DMS114 treated with DMSO at 0.1 percent for 48 hours (cell line): ENCODE results near the gene PCGF2.
A peak's percentile ranks its signal among the peaks of the same experiment; 100 is the strongest.

Experiments
- DNase-seq: peaks from one replicate; lab custom pipeline; 2025; ENCODE audit not compliant: unreplicated experiment; lab: John Stamatoyannopoulos, UW

Gene PCGF2

DNA sequence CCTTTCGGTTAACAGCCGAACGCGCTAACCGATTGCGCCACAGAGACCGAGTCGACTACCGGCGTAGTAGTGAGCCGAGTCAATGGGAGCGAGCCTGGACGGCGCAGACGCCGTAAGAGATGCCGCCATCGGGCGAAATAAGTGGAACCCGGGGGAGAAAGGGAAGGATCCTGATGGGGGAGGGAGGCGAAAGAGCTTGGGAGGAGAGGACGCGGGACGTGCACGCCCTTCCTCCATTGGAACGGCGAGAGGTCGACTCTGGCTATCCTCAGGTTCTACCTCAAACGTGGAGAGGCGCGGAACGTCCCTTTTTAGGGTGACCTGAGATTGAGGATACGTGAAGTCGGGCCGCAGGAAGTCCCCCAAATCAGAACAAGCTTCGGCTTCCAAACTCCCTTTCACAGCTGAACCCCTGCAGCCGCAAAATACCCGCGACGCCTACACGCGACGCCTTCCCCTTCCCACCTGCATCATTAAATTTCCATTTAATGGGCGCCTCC, 3.7 kb upstream of the PCGF2 start:
- DNase-seq, result peak; percentile 75

DNA sequence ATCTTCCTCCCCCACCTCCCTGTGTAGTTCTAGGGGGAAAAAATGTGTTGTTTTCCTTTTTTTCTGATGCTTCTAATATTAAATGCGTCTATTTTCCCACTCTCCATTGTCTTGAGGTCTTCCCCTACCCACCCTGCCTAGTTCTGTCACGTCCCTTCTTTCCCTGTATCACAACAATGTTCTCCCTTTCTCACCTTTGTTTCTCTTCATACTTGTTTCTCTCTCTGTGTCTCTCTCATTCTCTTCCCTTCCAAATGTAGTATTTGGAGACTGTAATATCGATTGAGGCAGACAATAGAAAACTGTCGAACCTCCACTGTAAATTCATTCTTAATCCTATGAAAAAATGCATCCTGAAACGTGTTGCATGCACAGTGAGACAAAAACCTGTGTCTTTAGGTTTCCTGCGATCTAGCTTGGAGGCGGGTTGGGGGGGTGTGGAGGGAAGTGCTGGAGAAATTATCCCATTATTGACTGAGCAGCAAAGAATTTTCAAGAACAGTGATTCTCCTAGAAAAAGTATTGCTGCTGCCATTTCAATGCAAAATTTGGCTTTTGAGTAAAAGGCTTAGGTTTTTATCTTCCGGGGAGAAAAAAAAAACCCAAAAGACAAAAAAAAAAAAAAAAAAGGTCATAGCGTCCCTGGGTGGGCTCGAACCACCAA, 3.1 kb upstream of the PCGF2 start:
- DNase-seq, result peak; percentile 56

DNA sequence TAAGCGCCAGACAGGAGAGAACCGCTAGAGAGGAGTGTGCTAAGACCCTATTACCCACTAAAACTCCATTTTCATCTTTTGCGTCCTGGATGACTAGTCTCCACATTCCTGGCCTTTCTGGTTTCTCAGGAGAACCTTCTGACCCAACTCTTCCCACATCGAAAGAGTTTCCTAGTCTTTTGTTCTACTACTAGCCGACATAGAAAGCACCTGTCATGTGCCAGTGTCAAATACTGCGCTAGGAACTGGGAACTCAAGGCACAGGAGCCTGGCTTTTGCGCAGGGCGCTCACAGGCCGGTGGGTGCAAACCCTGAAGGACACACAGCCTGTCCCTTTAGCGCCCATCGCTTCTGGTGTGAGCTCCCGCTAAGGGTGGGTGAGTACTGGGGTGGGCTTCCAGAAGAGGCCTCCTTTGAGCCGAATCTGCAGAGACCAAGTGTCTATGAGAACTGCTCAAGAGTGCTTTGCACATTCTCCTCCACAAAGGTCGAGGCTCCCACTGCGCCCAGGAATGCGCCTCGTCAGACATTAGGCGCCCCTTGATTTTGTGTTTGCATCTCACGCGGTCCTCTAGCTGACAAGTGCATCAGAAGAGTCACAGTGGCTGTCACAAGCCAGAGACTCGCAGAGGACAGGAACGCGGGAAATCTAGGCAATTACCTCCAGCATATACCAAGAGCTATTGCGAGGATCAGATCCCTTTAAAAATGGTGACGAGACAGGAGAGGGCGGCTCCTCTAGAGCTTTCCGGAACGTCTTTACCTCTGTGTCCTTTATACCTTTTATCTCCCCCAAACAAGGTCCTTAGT, 2.4 kb upstream of the PCGF2 start:
- DNase-seq, result peak; percentile 49

DNA sequence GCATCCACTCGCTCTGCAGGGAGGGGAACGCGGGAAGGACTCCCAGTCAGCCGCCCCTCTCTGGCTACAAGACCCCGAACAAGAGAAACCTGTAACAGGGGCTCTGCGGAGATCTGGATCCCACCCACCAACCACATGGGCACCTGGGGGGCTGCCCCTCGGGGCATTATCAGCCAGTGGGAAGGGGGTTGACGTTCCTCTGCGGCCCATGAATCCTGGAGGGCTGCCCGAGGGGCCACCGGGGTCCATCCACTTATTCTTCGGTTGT, 1.8 kb upstream of the PCGF2 start:
- DNase-seq, result no peak

DNA sequence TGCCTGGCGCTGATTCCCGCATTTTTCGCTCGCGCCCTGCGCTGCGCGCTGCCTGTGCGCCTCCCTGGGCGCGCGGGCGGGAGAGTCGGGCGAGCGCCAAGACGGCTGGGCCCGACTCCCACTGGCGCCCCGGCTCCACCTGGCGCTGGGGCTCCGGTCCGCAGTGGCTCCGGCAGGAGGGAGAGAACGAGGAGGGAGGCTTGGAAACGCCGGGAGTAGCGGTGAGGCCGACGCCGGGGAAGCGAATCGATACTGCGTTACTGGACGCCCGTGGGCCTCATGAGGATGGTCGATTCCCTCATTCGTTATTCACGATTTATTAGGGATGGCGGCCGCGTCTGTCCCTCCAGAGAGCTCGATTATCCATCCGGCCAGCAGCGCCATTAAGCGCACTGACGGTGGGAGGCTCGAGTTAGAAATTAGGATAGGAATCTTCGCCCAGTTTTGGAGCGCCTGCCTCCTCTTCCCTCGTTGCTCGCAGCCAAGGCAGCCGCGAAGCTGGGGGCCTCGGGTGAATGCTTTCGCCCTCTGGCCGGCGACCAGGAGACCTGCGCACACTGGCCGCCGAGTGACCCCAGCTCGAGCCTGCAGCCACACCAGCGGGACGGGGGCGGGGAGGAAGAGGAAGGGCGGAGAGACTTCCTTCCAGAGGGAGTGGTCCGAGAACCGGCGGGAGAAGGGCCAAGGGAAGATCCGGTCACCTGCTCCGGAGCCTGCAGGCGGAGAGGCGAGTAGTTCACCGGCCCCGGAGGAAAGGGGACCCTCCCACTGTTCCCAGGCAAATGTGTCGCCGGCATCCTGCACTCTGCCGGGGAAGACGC, 1.3 kb upstream of the PCGF2 start:
- peak; percentile 77 for DNase-seq

DNA sequence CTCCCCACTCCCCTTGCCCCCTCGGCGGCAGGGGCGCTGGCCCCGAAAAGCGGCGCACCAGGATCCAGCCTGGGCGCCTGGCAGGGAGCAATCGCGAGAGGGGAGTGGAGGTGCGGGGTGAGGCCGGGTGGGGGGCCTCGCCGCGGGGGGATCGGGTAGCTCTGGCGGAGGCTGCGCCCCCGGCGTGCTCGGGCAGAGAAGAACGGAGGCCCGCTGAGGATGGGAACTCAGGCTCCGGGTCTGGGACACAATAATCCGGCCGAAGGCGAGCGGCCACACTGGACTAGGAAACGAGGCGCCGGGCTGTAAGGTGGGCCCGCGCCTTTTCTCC, 721 bp upstream of the PCGF2 start:
- no peak for DNase-seq

DNA sequence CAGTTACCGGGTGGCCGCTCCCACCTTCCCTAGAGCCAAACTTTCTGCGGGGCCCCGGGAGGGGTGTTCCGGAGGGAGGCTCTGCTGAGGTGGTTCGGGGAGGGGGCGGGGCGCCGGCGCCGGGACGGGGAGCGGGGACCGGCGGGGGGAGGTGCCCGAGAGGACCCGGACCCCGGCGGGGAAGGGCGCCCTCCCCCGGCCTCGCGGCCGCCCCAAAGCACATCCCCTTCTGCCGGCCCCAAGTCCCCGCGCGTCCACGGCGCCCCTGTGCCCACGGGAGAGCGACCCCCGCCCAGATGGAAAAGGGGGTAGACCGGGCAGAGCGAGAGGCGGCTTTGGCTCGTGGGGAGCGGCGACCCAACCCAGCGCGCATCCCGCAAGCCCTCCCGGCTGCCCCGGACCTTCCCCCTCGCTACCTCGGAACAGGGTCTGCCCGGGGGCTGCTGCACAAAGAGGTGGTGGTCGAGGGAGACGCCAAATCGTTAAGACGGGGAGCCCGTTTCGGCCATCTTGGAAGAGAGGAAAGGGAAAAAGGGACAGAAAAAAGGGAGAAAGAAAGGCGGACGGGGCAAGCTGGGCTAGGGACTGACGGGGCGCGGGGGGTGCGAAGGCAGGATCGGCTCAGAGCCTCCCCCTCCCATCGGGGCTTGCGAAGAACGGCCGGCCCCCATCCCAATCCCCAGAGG, 530 bp downstream of the PCGF2 start:
- no peak for DNase-seq

DNA sequence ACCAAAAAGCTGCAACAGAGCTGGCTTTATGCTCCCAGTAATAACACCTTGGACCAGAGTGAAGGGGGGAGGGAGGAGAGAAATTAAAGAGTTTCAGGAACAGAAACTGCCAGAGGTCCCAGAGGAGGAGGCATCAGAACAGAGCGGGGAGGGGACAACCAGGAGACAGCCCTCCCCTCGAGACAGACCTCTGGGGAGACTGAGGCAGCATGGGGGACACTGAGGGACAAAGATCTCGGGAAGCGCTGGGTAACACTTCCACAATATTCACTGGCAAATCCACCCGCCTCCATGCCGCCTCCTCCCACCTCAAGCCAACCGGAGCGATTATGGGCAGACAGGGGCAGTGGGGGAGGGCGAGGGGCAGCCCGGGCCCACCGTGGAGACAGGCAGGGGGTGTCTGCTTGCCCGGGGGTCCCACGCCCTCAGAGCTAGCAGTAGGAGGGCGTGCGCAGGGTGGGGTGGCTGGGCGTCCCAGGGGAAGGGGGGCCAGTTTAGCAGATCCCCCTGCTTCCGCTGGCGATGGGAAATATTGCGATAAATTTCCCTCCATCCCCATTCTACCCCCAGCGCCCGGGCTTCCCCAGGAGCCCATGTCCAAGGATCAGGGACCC, 1.2 kb downstream of the PCGF2 start:
- DNase-seq, result no peak

DNA sequence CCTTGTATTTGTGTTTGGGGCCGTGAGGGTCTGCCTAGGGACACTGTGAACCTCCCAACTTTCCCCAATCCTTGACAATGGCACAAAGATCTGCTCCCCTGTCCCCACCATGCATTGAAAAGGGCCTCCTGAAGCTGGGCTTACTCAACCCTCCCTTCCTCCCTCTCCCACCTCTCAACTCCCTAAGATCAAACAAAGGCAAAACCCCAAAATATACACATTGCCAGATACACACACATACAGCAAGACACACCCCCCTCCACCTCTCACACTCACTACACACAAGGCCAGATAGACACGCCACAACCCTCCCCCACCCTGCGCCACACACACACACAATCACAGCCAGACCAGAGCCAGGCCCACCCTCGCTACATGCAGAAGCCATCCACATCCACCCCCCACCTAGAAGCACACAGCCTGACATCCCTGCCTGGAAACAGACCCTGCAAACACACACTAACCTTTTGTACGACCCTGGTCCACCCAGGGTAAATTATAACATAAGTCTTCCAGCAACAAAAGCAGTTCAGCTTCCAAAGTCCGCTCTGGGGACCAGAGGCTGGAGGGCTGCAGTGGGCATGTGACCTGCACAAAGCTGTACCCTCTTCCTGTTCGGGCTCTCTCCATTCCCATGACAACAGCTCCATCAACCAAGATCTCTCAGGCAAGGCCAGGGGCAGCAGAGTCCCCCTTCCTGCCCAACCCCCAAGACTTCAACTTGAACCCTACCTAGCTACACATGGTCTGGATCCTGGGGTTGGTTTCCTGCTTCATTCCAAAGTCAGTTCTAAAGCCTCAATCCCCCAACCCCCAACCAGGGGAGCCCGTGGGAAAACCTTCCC, 1.9 kb downstream of the PCGF2 start:
- no peak for DNase-seq

DNA sequence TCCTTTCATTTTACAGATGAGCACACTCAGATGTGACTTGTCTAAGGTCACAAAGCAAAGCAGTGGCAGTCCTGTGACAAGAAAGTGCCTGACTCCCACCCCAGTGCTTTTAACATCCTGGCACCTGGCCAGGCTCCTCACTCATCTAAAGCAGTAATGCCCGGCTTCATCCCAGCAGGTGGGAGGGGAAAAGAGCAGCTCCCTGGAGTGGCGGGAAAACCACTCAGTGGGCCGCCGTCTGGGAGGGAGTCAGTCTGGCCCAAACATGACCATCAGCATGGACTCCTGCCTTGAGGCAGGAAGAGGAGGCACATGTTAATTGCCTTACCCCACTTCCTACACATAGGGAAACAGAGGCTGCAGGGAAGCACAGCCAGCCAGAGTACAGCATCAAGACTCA, 2.6 kb downstream of the PCGF2 start:
- no peak for DNase-seq

DNA sequence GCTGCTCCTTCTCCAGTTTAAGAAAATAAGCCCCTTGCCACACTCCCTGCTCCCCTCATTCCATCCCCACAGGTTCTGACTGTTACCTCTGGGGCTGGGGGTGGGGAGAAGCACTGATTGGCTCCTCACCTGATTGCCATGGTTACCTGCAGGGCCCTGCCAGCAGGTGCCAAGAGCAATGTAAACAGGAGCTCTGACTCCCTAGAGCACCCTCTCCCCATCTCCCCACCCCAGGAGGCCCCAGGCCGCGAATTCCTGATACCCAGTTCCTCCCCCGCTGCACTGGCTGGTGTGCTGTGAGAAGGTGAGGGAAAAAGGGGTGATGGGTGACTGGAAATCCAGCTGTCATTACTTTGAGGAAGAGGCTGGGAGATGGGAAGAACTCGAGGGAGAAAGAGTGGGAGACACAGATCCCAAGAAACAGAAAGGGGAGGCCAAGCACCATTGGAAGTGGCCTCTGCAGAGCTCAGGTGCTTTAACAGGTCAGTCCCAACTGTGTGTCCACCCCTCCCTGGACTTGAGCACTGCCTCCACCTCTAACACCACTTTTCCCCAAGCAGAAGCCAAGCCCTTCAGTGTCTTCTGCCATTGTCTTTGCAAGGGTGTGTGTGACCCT, 4.5 kb downstream of the PCGF2 start:
- no peak for DNase-seq

DNA sequence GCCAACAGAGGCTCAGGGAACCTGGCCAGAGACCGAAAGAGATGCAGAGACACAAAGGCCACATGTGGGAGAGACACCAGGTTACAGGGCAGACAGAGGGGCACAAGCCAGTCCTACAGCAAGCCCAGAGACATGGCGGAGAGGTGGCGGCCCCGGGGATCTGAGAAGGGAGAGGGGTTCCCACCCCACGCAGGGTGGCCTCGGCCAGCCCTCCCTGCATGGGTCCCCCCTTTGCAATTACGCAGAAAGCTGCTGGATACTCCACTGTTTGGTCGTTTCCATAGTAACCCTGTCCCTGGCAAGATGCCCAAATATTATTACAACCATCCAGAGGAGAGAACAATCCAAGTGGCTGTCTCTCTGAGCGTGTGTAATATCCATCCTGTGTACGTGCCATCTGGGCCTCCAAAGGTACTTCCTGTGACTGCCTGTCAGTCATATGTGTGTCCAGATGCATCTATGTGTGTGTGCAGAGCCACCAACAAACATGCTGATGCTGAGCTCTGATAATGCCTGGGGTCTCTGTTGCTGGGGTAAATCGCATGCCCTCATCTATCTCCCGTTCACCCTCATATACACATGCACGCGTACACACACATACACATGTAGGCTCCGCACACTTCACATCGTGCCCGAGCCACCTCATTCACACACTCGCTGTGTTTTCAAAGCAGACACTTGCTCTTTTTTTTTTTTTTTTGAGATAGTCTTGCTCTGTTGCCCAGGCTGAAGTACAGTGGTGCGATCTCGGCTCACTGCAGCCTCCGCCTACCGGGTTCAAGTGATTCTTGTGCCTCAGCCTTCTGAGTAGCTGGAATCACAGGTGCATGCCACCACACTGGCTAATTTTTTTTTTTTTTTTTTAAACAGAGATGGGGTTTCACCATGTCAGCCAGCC, 5.5 kb downstream of the PCGF2 start:
- DNase-seq, result no peak

DNA sequence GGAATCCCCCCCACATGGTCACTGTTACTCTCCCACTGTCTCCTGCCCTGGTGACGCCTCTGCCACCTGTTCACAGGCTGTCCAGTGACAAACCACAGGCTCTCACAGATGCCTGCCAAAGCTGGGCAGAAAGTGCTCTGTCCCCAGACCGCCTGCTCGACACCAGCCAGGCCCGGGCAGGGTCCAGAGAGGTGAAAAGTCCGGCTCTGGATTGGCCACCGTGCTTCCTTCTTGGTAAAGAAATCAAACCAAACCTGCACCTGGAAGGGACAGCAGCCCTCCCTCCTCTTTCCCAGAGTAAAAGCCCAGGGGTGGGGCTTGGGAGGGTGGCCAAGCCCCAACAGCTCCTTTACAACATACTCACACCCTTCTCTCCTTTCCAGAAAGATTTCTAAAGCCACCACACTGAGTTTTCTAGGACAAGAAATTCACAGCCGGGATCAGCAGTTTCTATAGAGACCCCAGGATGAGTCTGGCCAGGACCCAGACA, 6.2 kb downstream of the PCGF2 start:
- DNase-seq, result no peak

DNA sequence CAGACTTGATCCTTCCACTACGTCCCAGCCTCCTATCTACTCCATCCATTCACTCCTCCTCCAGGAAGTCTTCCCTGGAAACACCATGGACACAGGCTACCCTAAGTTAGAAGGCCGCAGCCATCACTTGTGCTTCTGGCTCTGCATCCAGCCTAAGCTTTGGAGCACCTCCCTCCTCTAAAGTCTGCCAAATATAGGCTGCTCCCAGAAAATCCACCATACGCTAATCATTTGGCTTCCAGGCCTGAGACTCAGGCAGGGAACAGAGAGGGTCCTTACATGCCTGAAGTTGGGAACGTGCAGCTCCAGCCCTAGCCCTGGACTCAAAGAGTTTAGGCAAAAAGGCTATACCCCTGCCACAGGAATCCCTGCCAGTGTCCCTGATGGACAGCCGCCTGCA, 6.7 kb downstream of the PCGF2 start:
- DNase-seq, result no peak

DNA sequence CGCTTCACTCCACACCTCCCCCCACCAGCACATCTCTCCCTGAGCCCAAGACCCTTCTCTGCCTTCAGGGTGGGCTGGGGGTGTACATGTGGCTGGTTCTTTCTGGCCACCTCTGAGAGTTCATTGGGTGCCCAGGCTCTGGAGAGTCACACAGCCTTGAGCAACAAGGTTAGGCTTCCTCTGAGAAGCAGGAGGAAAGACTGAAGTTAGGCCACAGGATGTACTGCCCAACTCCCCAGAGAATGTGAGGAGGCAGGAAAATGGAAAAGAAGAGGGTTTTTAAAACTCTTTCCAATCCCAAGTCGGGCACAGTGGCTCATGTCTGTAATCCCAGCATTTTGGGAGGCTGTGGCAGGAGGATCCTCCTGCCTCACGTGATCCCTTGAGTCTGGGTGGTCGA, 7.3 kb downstream of the PCGF2 start:
- no peak for DNase-seq

DNA sequence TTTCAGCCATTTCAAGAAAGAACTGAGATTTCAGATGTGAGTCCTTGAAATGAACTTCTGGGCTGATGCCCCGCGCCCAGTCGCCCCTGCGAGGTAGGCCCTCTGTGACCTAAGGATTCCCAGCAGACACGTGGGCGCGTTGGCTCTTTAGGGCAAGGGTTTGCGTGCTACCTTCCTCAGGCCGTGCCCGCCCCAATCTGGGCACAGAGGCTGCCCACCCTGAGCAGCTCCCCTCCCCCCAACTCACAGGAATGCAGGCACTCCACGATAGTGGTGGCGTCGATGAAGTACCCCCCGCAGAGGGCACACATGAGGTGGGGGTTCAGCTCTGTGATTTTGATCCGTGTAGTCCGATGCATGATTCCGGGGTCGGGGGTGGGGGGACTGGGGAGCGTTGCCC, 8.1 kb downstream of the PCGF2 start:
- no peak for DNase-seq

DNA sequence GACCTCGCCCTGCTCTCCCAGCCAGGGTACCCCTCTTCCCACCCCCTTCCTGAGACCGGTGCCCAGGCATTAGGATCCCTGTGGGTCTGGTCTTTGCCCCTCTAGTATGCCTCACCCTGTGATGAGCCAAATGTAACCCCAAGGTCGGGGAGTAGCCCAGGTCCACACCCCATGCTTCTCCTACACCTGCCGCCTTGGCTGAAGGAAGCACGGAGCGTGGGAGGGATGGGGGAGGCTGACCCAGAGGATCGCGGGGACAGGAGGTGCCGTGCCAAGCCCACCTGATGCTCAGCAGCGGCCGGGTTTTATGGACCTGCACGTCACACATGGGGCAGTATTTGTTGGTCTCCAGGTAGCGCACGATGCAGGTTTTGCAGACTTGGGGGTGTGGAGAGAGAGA, 8.8 kb downstream of the PCGF2 start:
- DNase-seq, result no peak

DNA sequence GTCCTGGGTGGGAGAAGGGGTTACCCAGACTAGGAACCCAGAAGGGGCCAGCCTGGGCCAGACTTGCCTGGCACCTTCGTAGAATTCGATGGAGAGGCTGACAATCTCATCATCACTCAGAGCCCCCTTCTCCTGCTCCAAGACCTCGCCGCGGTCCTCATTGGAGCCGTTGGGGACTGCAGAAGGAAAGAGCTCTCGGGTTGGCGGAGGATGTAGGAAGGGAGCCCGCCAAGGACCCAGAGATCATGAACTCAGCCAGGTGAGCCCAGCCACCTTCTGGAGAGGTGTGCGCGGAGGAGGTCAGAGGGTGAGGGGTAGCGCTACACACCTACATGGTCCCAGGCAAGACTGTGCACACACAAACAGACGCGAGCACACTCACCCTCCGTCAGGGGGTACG, 9.4 kb downstream of the PCGF2 start:
- DNase-seq, result no peak
